HUES48 (cell line): ENCODE data around the gene SLC25A41.
A peak's percentile ranks its signal among the peaks of the same experiment; 100 is the strongest.

Source experiments
- H3K27ac ChIP-seq: one replicate; pipeline ENCODE4 v1.7.0; 2013; ENCODE audit warnings: low read depth, low read length, inconsistent platforms
- H3K27me3 ChIP-seq: 2 replicates; pipeline ENCODE4 v1.6.1; 2013; ENCODE audit warnings: mild to moderate bottlenecking, low read length; ENCODE audit not compliant: control insufficient read depth, insufficient read depth
- H3K36me3 ChIP-seq: 2 replicates; pipeline ENCODE4 v1.6.1; 2013; ENCODE audit warnings: low read length; ENCODE audit not compliant: control insufficient read depth, insufficient read depth
- H3K4me1 ChIP-seq: 2 replicates; pipeline ENCODE4 v1.6.1; 2013; ENCODE audit warnings: mild to moderate bottlenecking, low read length; ENCODE audit not compliant: control insufficient read depth, insufficient read depth
- H3K4me3 ChIP-seq: 2 replicates; pipeline ENCODE4 v1.5.1; 2013; ENCODE audit warnings: mild to moderate bottlenecking, low read depth, low read length
- H3K9ac ChIP-seq: 2 replicates; pipeline ENCODE4 v1.6.1; 2013; ENCODE audit warnings: mild to moderate bottlenecking, low read depth, low read length, moderate library complexity
- H3K9me3 ChIP-seq: 2 replicates; pipeline ENCODE4 v1.6.1; 2013; ENCODE audit warnings: low read length; ENCODE audit not compliant: control insufficient read depth, insufficient read depth

SLC25A41 gene

GRCh38 chr19:6425732-6426620 is 7.6 kb downstream of the SLC25A41 start:
- peaks cover 19% of the 10 kb centered on the region for H3K36me3 ChIP-seq
- H3K27me3 ChIP-seq, result peaks cover 4% of the 10 kb centered on the region
- H3K4me1 ChIP-seq, result no peaks in the 10 kb centered on the region
- H3K27ac ChIP-seq, result no peak overlapping the region
- H3K9ac ChIP-seq, result no peak overlapping the region
- peaks cover 4% of the 10 kb centered on the region; the same call in 1 of the 2 replicates for H3K9me3 ChIP-seq
- H3K4me3 ChIP-seq, result 0 out of 2 replicates have a peak overlapping the region, but pooled peaks have one; percentile 4

GRCh38 chr19:6424939-6425731 is 8.4 kb downstream of the SLC25A41 start:
- H3K27ac ChIP-seq, result no peak overlapping the region
- 0 out of 2 replicates have a peak overlapping the region, but pooled peaks have one; percentile 4 for H3K4me3 ChIP-seq
- H3K9ac ChIP-seq, result no peak overlapping the region
- H3K27me3 ChIP-seq, result peaks cover 4% of the 10 kb centered on the region
- H3K36me3 ChIP-seq, result peaks cover 28% of the 10 kb centered on the region
- no peaks in the 10 kb centered on the region for H3K4me1 ChIP-seq
- peaks cover 4% of the 10 kb centered on the region; the same call in 1 of the 2 replicates for H3K9me3 ChIP-seq

GRCh38 chr19:6424195-6424938 is 9.2 kb downstream of the SLC25A41 start, which contains the start of gene KHSRP:
Gene KHSRP (minus strand): TSS chr19:6424811. CDS start chr19:6424701, 110 bp downstream.
- Histone ChIP-seq H3K4me3 (peak within 1 kb of the TSS; percentile 91), H3K4me1 (no peaks in the 10 kb centered on the region), H3K9me3 (peaks cover 4% of the 10 kb centered on the region; the same call in 1 of the 2 replicates), H3K36me3 (peaks cover 35% of the 10 kb centered on the region), H3K9ac (peak within 1 kb of the TSS; percentile 65), H3K27me3 (peaks cover 1% of the 10 kb centered on the region), H3K27ac (peak within 1 kb of the TSS; percentile 79)

- H3K36me3 ChIP-seq, result peaks cover 42% of the 10 kb centered on the region
- peak overlapping the region; percentile 79 for H3K27ac ChIP-seq
- H3K9me3 ChIP-seq, result peaks cover 4% of the 10 kb centered on the region; the same call in 1 of the 2 replicates
- H3K4me1 ChIP-seq, result no peaks in the 10 kb centered on the region
- peak overlapping the region; percentile 65 for H3K9ac ChIP-seq
- H3K4me3 ChIP-seq, result peak overlapping the region; percentile 91
- no peaks in the 10 kb centered on the region for H3K27me3 ChIP-seq
Observed at GRCh38 chr19:6423499-6424194, 9.9 kb downstream of the SLC25A41 start.

GRCh38 chr19:6421075-6422014 is 12.2 kb downstream of the SLC25A41 start:
- H3K9me3 ChIP-seq, result peaks cover 4% of the 10 kb centered on the region; the same call in 1 of the 2 replicates
- H3K27me3 ChIP-seq, result no peaks in the 10 kb centered on the region
- no peaks in the 10 kb centered on the region for H3K4me1 ChIP-seq
- no peak overlapping the region for H3K4me3 ChIP-seq
- H3K27ac ChIP-seq, result no peak overlapping the region
- peaks cover 65% of the 10 kb centered on the region for H3K36me3 ChIP-seq
- H3K9ac ChIP-seq, result no peak overlapping the region

GRCh38 chr19:6418562-6418932 is 15.0 kb downstream of the SLC25A41 start:
- peaks cover 90% of the 10 kb centered on the region for H3K36me3 ChIP-seq
- H3K9me3 ChIP-seq, result no peaks in the 10 kb centered on the region
- H3K27ac ChIP-seq, result no peak overlapping the region
- no peak overlapping the region for H3K4me3 ChIP-seq
- H3K4me1 ChIP-seq, result no peaks in the 10 kb centered on the region
- H3K9ac ChIP-seq, result no peak overlapping the region
- no peaks in the 10 kb centered on the region for H3K27me3 ChIP-seq

- Histone ChIP-seq H3K36me3 (peaks cover 93% of the 10 kb centered on the region), H3K27me3 (no peaks in the 10 kb centered on the region), H3K4me3 (no peak overlapping the region), H3K4me1 (no peaks in the 10 kb centered on the region), H3K27ac (no peak overlapping the region), H3K9ac (no peak overlapping the region), H3K9me3 (no peaks in the 10 kb centered on the region)
Observed at GRCh38 chr19:6417713-6418561, 15.6 kb downstream of the SLC25A41 start.

- Histone ChIP-seq H3K4me1 (peaks cover 6% of the 10 kb centered on the region; the same call in 1 of the 2 replicates), H3K9ac (no peak overlapping the region), H3K4me3 (no peak overlapping the region), H3K27ac (no peak overlapping the region), H3K9me3 (no peaks in the 10 kb centered on the region), H3K27me3 (no peaks in the 10 kb centered on the region), H3K36me3 (peaks cover 82% of the 10 kb centered on the region)
Observed at GRCh38 chr19:6416658-6417405, 16.7 kb downstream of the SLC25A41 start.
